NB4 (cell line): Measurements from ENCODE around the gene SIGLEC5.

ENCODE experiments used
- DNase-seq: peaks from one replicate; pipeline ENCODE4 v3.0.0; 2010; ENCODE audit warnings: low read depth
- H3K4me3 ChIP-seq: one replicate; pipeline ENCODE4 v1.5.1; 2011; ENCODE audit warnings: mild to moderate bottlenecking, low read depth, low read length, moderate library complexity
- CTCF ChIP-seq: IDR thresholded peaks from one replicate; pipeline ENCODE4 v1.5.1; 2012; ENCODE audit warnings: low read depth, low read length
- MAX ChIP-seq: IDR thresholded peaks from 2 replicates; pipeline ENCODE4 v1.6.1; 2011; ENCODE audit warnings: low read depth, low read length
- MYC ChIP-seq: IDR thresholded peaks from 2 replicates; pipeline ENCODE4 v1.6.1; 2011; ENCODE audit warnings: low read depth, low read length
- POLR2A ChIP-seq: IDR thresholded peaks from 2 replicates; pipeline ENCODE4 v1.6.1; 2011; ENCODE audit warnings: mild to moderate bottlenecking; ENCODE audit not compliant: insufficient read length; ENCODE audit errors: extremely low read depth

SIGLEC5 gene

DNA sequence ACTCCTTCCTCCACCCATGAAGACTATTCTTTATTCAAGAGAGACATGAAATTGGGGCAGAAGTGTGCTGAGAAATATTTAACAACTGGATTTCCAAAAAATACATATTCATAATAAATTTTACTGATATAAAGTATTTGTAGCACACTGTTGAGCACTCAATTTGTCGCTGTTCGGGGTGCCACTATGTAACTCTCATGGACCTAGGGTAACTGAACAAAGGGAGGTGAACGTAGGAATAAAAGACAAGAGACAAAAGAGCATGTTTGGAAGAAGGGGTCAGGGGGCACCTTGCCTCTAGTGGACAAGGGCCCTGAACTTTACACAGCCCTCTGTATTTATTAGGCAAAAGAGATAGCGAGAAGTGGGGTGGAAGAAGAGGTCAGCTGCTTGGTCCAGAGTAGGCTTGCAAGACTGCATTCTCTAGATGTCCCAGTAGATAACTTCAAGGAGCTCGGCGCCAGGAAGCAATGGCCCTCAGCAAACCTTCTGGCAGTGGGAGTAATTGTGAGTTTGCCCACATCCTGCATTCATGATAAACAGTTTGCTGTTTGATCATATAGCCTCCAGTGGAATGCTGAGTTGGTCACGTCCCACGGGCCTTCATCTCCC, 63.6 kb downstream of the SIGLEC5 start:
- TF ChIP-seq MAX, result 0 out of 2 replicates have a peak, but pooled peaks have one; percentile 11
- TF ChIP-seq CTCF, result no peak
- peak; percentile 77 for DNase-seq
- no peak overlapping the region for H3K4me3 ChIP-seq

GRCh38 chr19:51565583-51565982, 64.6 kb downstream of the SIGLEC5 start:
- DNase-seq, result peak; percentile 95
- peak overlapping the region; percentile 2 for H3K4me3 ChIP-seq
- TF ChIP-seq MYC, result no peak
- no peak for TF ChIP-seq CTCF
- TF ChIP-seq POLR2A, result no peak
- TF ChIP-seq MAX, result no peak

GRCh38 chr19:51564791-51565190, 65.4 kb downstream of the SIGLEC5 start:
- no peak for TF ChIP-seq POLR2A
- TF ChIP-seq MYC, result no peak
- TF ChIP-seq MAX, result peak; percentile 35; the same call in 1 of the 2 replicates
- TF ChIP-seq CTCF, result peak; percentile 68
- DNase-seq, result peak; percentile 91
- H3K4me3 ChIP-seq, result peak overlapping the region; percentile 39
